Right atrium auricular region (tissue), 2 donors: ENCODE data around the gene GNRH2. TPM values are rescaled to one million over a fixed set of nuclear protein-coding genes. Genes with fewer than 3 reads are reported as not detected.

Experiments used
- DNase-seq: peaks from one replicate; pipeline ENCODE4 v3.0.0-alpha.2; 2019; ENCODE audit warnings: low spot score
- H3K27ac ChIP-seq, 2 donors: fragments of 200-600 bp; sonication (generic); 1 replicate in 1 of 2; 2 replicates in 1 of 2; pipeline ENCODE4 v1.5.1; 2016 to 2019
- H3K27me3 ChIP-seq, 2 donors: fragments of 200-600 bp; sonication (generic); one replicate each; pipeline versions ENCODE4 v1.5.1 to v1.6.0; 2017 to 2019
- H3K36me3 ChIP-seq: fragments of 200-600 bp; sonication (generic); one replicate; pipeline ENCODE4 v1.5.1; 2016
- H3K4me1 ChIP-seq, 2 donors: fragments of 200-600 bp; sonication (generic); one replicate each; pipeline versions ENCODE4 v1.5.1 to v1.6.0; 2017 to 2019
- H3K4me3 ChIP-seq, 2 donors: fragments of 200-600 bp; sonication (generic); 1 replicate in 1 of 2; 2 replicates in 1 of 2; pipeline ENCODE4 v1.5.1; 2017 to 2019; ENCODE audit warnings: mild to moderate bottlenecking in 1 of 2, moderate library complexity in 1 of 2
- H3K9me3 ChIP-seq, 2 donors: fragments of 200-600 bp; sonication (generic); one replicate each; pipeline ENCODE4 v1.5.1; 2019
- CTCF ChIP-seq, 2 donors: fragments of 200-600 bp; sonication (generic); IDR thresholded peaks; one replicate each; pipeline ENCODE4 v1.5.1; 2019; ENCODE audit warnings: antibody characterized with exemption in 2 of 2
- total RNA-seq, 2 donors: library from RNA; depleted of rRNA; stranded (reverse); fragments of >200 nt; gene quantifications; one replicate each; pipeline ENCODE4 v1.1.0, GENCODE V29; 2016

The GNRH2 gene
- not detected for total RNA-seq

DNA sequence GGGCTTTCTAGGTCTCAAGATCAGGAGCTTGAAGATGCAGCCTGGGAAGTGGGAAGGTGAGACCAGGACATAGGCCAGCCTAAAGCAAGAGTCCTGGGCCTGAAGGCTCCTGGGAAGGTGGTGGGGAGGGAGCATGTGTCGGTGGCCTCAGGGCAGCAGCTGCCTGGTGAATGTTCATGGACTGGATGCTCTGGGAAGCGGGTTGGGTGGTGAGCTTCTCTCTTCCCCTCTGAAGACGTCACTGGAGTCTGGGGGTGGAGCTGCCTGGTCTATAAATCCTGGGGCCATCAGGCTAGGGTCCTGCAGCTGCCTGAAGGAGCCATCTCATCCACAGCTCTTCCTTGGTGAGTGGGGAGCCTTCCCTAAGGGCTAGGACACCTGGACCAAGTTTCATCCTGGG lies at the start of gene GNRH2:
Gene GNRH2, plus strand, starts transcription at position 301 of the 400 bp plus-strand sequence. CDS start 793 bp downstream, outside the sequence.
- peak within 1 kb of the TSS; percentile 59 to 61 for H3K27ac ChIP-seq
- no peak within 1 kb of the TSS for H3K4me3 ChIP-seq

DNA sequence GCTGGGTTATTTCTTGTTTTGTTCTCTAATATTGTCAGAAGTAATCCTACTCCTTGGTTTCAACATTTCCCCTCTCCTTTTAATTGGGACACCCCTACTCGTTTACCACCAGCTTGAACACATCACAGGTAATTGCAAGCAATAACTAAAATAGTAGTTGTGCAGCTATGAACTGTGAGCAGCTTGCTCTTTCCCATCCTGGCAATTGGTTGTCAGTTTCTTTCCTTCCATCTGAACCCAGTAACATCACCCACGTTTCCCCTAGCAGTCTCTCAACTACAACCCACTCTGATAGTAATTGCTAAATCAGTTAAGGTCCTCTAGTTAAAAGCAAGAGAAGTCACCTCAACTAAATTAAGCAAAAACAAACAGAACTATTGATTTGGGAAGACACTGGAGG lies 47.6 kb upstream of the GNRH2 start:
- Histone ChIP-seq H3K4me1 (no peaks in the 10 kb centered on the region), H3K36me3 (peaks cover 18% of the 10 kb centered on the region), H3K27me3 (no peaks in the 10 kb centered on the region), H3K9me3 (no peaks in the 10 kb centered on the region), H3K4me3 (no peak overlapping the region), H3K27ac (no peak overlapping the region)
- DNase-seq = no peak
- no peak for TF ChIP-seq CTCF (IDR thresholded peaks at IDR 0.05)

More for the DNA sequence above, at the start of gene GNRH2:
- Histone ChIP-seq H3K27me3 (no peaks in the 10 kb centered on the region), H3K9me3 (no peaks in the 10 kb centered on the region), H3K4me1 (peaks cover 0 to 34% of the 10 kb centered on the region in 2 donors), H3K36me3 (peaks cover 24% of the 10 kb centered on the region)
- TF ChIP-seq CTCF (IDR thresholded peaks at IDR 0.05) = no peak
- no peak for DNase-seq

- Histone ChIP-seq H3K4me3 (no peak overlapping the region), H3K27ac (no peak overlapping the region), H3K27me3 (no peaks in the 10 kb centered on the region), H3K9me3 (no peaks in the 10 kb centered on the region), H3K4me1 (no peaks in the 10 kb centered on the region), H3K36me3 (no peaks in the 10 kb centered on the region)
- no peak for TF ChIP-seq CTCF (IDR thresholded peaks at IDR 0.05)
- no peak for DNase-seq
These were observed 44.7 kb upstream of the GNRH2 start for GRCh38 chr20:2998728-2999127.

GRCh38 chr20:3000852-3001523 lies 42.4 kb upstream of the GNRH2 start:
- no peak for DNase-seq
- no peaks in the 10 kb centered on the region for H3K4me1 ChIP-seq
- peaks cover 16% of the 10 kb centered on the region for H3K36me3 ChIP-seq
- H3K27ac ChIP-seq = no peak overlapping the region
- H3K27me3 ChIP-seq = no peaks in the 10 kb centered on the region
- peak; percentile 42 to 56 for TF ChIP-seq CTCF (IDR thresholded peaks at IDR 0.05)
- H3K4me3 ChIP-seq = no peak overlapping the region
- H3K9me3 ChIP-seq = no peaks in the 10 kb centered on the region

DNA sequence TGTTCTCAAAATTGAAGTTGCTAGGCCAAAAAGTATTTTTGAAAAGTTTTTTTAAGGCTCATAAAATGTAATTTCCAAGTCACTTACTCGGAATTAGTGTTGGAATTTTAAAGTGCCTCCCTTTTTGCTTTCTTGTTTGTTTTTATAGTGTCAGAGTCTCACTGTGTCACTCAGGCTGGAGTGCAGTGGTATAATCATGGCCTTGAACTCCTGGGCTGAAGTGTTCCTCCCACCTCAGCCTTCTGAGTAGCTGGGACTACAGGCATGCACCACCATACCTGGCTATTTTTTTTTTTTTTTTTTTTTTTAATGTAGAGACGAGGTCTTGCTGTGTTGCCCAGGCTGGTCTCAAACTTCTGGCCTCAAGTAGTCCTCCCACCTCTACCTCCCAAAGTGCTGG lies 40.0 kb upstream of the GNRH2 start:
- Histone ChIP-seq H3K4me1 (no peaks in the 10 kb centered on the region), H3K36me3 (peaks cover 41% of the 10 kb centered on the region)
- TF ChIP-seq CTCF (IDR thresholded peaks at IDR 0.05) = no peak

More for the DNA sequence above, 40.0 kb upstream of the GNRH2 start:
- H3K27ac ChIP-seq = no peak overlapping the region
- H3K27me3 ChIP-seq = no peaks in the 10 kb centered on the region
- H3K9me3 ChIP-seq = no peaks in the 10 kb centered on the region
- no peak for DNase-seq
- H3K4me3 ChIP-seq = no peak overlapping the region
